HG03045 (cell line): ENCODE measurements around the gene APOBR.
"Not testable (repeated sequence)": the region's sequence is repeated elsewhere in the genome, so short reads cannot be mapped to it uniquely, and the experiment has no call there.

ENCODE experiments used
- ATAC-seq: cut with Tn5 transposase; IDR thresholded peaks from one replicate; pipeline ENCODE4 v1.9.1; 2021; ENCODE audit warnings: mild to moderate bottlenecking, moderate library complexity; ENCODE audit not compliant: unreplicated experiment

APOBR gene

DNA sequence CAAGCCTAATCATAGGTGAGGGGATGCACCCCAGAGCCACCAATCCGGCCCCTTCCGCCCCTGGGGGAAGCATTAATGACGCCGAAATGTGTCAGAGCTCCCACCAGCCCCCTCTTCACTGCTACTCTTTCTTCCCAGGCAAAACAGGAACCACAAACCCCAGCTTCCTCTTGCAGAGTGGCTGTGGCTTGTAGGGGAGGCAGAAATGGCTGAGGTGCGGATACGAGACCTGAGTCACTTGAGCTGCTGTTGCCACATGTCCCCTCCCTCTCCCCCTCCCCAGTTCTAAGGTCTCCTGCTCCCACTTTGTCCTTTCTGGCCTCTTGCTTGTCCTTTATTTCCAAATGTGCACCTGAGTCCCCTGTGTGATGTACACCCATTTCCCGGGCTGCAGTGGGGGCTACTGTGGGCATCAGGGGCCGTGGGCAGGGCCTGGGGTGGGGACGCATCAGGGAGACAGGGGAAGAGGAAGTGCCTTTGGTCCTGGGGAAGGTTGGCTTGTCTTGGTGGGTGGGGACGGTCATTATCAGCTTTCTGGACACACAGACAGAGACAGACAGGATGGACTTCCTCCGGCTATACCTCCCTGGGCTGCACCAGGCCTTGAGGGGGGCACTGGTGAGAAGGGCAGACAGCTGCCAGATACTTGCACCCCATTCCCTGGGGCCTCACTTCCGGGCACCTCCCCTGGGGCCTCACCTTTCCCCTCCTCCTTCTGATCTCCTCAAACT lies at the start of gene APOBR:
TSS of gene APOBR (plus strand) at position 523 of the 731 bp plus-strand sequence. CDS start at position 562, 39 bp downstream.
- no peak for ATAC-seq

- not testable (repeated sequence) for ATAC-seq
These were observed 48.1 kb upstream of the APOBR start for GRCh38 chr16:28446388-28446787.

- ATAC-seq: not testable (repeated sequence)
These were observed 47.4 kb upstream of the APOBR start for GRCh38 chr16:28447081-28447480.

- ATAC-seq: no peak
These were observed 20.7 kb upstream of the APOBR start for GRCh38 chr16:28473714-28474265.

DNA sequence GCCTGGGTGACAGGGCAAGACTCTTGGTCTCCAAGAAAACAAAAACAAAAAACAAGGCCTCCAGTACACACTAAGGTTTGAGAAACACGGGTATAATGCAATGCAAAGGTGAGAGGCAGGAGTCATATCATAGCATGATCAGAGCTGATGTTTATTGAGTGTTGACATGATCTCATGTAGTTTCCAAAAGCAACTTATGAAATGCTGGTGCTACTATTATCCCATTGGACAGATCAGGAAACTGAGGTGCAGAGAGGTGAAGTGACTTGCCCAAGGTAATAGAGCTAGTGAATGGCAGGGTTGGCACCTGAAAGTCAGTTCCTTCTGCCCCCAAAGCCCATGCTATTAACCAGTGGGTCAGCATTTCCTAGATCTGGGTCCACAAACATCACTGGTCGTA lies 19.2 kb upstream of the APOBR start:
- ATAC-seq: no peak

GRCh38 chr16:28477311-28477920 lies 17.0 kb upstream of the APOBR start:
- ATAC-seq: no peak

- no peak for ATAC-seq
These were observed 15.8 kb upstream of the APOBR start for GRCh38 chr16:28478506-28479180.

GRCh38 chr16:28482026-28482425 lies 12.4 kb upstream of the APOBR start:
- ATAC-seq: no peak

DNA sequence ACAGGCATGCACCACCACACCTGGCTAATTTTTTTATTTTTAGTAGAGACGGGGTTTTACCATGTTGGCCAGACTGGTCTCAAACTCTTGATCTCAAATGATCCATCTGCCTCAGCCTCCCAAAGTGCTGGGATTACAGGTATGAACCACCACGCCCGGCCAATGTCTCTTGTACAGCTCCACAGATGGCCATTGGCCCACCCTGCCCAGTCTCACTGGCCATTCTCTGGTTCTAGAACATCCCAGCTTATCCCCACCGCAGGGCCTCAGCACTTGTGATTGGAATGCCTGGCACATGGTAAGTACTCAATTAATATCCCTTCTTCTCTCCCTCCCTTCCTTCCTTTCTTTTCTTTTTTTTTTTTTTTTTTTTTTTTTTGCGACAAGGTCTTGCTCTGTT lies 11.1 kb upstream of the APOBR start:
- ATAC-seq: not testable (repeated sequence)

GRCh38 chr16:28486266-28486665 lies 8.2 kb upstream of the APOBR start:
- ATAC-seq: no peak

GRCh38 chr16:28491230-28491969 lies 3.0 kb upstream of the APOBR start:
- peak; percentile 19 for ATAC-seq

DNA sequence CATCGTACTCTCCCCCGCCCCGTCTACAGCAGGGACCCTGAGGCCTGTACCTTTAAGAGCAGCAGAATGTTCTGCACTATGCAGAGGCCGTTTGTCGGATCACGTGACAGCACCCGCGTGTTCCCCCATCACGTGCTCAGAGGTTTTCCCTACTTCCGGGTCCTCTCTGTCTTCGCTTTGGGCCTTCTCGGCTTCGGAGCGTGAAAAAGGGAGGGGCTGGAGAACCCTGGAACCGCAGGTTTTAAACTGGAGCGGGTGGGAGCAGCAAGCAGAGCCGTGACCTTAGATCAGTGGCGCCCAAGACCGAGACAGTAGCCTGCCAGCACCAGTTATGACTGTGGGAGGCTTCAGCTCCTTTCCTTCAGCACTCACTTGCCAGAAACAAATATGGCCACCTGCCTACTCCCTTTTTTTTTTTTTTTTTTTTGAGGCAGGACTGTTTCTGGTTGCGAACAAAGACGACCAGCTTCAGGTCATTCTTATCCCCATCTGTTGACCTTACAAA lies 2.4 kb upstream of the APOBR start, which contains the start of gene CLN3:
TSS of gene CLN3 (minus strand) at position 105 of the 505 bp plus-strand sequence. CDS start 315 bp downstream, outside the sequence.
- peak; percentile 71 for ATAC-seq

DNA sequence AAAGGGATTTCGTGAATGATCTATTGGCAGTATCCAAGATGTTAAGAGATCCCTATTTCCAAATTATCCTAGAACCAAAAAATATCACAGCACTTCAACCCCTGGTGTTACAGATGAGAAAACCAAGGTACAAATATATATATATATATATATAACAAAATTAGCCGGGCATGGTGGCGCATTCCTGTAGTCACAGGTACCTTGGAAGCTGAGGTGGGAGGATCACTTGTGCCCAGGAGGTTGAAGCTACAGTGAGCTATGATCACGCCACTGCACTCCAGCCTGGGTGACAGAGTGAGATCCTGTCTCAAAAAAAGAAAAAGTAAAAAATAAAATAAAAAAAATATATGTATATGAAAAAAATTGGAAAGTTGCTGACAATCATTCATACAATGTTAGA lies 1.9 kb upstream of the APOBR start:
- ATAC-seq: no peak

DNA sequence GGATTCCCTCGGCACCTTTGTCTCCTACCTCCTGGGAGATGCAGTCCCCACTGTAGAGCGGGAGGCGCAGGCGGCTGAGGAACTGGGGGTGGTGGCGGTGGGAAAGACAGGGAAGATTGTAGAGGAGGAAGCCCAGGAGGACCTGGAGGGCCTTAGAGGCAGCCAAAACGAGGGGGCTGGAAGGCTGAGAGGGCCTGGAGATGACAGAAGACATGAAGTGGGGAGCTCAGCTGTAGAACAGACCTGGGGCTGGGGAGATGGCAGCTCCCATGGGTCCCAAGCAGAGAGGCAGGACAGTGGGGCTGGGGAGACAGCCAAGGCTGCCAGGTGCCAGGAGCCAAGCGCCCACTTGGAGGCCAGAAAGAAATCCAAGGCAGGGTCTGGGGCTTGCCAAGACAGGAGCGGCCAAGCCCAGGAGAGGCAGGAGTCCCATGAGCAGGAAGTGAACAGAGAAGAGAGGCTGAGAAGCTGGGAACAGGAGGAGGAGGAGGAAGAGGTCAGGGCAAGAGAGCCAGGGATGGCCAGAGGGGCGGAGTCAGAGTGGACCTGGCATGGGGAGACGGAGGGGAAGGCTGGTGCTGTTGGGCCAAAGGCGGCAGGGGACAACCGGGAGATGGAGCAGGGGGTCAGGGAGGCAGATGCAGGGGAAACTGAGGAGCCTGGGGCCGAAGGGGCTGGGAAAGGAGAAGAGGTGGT lies 803 bp downstream of the APOBR start:
- ATAC-seq: no peak

DNA sequence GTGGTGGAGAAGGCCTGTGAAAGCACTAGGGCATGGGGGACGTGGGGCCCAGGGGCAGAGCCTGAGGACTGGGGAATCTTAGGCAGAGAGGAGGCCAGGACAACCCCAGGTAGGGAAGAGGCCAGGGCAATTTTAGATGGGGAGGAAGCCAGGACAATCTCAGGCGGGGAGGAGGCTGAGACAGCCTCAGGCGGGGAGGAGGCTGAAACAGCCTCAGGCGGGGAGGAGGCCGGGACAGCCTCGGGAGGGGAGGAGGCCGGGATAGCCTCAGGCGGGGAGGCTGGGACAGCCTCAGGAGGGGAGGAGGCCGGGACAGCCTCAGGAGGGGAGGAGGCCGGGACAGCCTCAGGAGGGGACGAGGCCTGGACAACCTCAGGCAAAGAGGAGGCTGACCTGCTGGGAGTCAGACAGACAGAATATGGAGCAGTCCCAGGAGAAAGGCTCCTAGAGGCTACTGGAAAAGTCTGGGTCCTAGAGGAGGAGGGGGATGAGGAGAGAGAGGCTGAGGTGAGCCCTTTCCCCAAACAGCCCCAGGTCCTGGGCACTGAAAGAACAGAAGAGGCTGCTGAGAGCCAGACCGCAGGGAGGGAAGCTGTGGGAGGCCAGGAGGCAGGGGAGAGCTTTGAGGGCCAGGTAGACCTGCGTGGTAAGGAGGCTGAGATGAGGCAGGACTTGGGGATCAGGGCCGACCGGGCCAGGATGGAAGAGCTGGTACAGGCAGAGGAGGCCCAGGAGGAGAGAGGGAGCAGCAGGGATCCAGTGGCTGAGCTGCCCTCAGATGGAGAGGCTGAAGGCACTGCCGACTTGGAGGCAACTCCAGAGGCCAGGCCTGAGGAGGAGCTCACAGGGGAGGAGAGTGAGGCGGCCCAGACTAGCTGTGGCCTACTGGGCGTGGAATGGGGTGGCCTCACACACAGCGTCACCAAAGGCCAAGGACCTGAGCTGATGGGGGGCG lies 1.6 kb downstream of the APOBR start:
- no peak for ATAC-seq

GRCh38 chr16:28496844-28497243 lies 2.4 kb downstream of the APOBR start:
- no peak for ATAC-seq

DNA sequence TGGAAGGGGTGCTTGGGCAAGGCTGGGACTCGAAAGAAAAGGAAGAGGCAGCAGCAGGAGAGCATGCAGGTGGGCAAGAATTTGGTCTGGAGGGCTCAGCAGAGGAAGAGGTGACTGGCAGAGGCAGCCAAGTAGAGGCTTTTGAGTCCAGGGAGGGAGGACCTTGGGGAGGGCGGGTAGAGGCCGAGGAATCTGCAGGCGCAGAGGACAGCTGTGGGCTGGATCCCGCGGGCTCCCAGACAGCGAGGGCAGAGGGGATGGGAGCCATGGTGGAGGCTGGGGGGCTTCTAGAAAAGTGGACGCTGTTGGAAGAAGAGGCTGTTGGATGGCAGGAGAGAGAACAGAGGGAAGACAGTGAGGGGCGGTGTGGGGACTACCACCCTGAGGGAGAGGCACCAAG lies 2.9 kb downstream of the APOBR start:
- no peak for ATAC-seq

DNA sequence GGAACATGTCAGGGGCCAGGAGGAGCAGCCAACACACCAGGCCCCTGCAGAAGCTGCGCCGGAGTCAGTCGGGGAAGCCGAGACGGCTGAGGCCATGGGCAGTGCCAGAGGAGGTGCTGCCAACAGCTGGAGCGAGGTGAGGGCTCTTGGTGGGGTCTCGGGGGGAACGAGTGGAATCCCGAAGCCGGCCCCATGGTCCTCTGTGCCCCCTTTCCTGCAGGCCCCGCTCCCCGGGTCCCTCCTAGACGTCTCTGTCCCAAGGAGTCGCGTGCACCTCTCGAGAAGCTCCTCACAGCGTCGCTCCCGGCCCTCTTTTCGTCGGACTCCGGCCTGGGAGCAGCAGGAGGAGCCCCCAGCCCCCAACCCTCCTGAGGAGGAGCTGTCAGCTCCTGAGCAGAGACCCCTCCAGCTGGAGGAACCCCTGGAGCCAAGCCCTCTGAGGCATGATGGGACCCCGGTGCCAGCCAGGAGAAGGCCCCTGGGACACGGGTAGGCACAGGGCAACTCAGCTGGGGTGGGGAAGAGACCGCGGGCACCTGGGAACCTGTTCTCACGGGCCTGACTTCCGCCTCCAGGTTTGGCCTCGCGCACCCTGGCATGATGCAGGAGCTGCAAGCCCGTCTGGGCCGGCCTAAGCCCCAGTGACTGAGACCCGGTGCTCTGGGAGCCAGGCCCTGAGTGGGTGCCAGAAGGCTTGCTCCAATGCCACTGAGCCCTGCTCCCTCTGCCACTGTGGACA lies 3.6 kb downstream of the APOBR start:
- ATAC-seq: no peak
